ENCODE measurements around the gene CKMT1A.
"Not testable (repeated sequence)": the region's sequence is repeated elsewhere in the genome, so short reads cannot be mapped to it uniquely, and the experiment has no call there.

DNA sequence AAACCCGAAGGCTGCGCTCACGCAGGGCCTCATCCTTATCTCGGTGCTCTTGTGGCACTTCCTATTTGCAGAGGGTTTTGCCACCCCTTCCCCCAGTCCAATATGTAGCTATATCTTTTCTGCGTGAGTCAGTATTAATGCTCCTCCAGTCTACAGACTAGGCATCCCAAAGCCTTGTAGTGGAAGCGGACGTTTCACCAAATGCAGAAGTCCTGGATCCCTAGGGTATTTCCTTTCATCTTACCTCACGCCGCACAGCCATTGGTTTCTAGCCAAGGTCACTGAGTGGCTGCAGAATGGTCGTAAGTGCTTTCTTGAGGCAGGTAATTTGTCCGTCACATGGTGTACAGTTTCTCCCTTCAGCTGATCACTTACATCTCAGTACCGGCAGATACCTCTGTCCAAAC, 53.2 kb downstream of the CKMT1A start:
- TF ChIP-seq, protein P1, sequence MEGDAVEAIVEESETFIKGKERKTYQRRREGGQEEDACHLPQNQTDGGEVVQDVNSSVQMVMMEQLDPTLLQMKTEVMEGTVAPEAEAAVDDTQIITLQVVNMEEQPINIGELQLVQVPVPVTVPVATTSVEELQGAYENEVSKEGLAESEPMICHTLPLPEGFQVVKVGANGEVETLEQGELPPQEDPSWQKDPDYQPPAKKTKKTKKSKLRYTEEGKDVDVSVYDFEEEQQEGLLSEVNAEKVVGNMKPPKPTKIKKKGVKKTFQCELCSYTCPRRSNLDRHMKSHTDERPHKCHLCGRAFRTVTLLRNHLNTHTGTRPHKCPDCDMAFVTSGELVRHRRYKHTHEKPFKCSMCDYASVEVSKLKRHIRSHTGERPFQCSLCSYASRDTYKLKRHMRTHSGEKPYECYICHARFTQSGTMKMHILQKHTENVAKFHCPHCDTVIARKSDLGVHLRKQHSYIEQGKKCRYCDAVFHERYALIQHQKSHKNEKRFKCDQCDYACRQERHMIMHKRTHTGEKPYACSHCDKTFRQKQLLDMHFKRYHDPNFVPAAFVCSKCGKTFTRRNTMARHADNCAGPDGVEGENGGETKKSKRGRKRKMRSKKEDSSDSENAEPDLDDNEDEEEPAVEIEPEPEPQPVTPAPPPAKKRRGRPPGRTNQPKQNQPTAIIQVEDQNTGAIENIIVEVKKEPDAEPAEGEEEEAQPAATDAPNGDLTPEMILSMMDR (IDR thresholded peaks at IDR 0.05), result not testable (repeated sequence)
- TF ChIP-seq POLR2A (IDR thresholded peaks at IDR 0.05), result not testable (repeated sequence)
